MM.1S (cell line): ENCODE measurements around the gene SLC23A2.

ENCODE experiments used
- DNase-seq: peaks from one replicate; pipeline ENCODE4 v3.0.0-alpha.2; 2015
- H2AFZ ChIP-seq: fragments of 300-600 bp; sonication (generic); 2 replicates; pipeline ENCODE4 v1.6.0; 2016; ENCODE audit warnings: antibody characterized with exemption, low read length
- H3F3A ChIP-seq: fragments of 300-600 bp; sonication (generic); 2 replicates; pipeline ENCODE4 v1.6.1; 2016; ENCODE audit warnings: mild to moderate bottlenecking, antibody characterized with exemption, low read length, moderate library complexity, mixed read lengths; ENCODE audit not compliant: insufficient read depth
- H3K27ac ChIP-seq: fragments of 300-600 bp; sonication (generic); 2 replicates; pipeline ENCODE4 v1.5.1; 2016; ENCODE audit warnings: mild to moderate bottlenecking, low read length
- H3K27me3 ChIP-seq: fragments of 300-600 bp; sonication (generic); replicated peaks from 2 replicates; pipeline ENCODE4 v1.6.0; 2016; ENCODE audit warnings: low read length; ENCODE audit not compliant: insufficient read depth
- H3K36me3 ChIP-seq: fragments of 300-600 bp; sonication (generic); replicated peaks from 2 replicates; pipeline ENCODE4 v1.6.1; 2016; ENCODE audit warnings: mild to moderate bottlenecking, low read length, mixed read lengths; ENCODE audit not compliant: insufficient read depth
- H3K4me1 ChIP-seq: fragments of 300-600 bp; sonication (generic); 2 replicates; pipeline ENCODE4 v1.6.1; 2016; ENCODE audit warnings: low read length, mixed read lengths
- H3K4me2 ChIP-seq: fragments of 300-600 bp; sonication (generic); 2 replicates; pipeline ENCODE4 v1.6.0; 2016; ENCODE audit warnings: low read depth, low read length
- H3K4me3 ChIP-seq: fragments of 300-600 bp; sonication (generic); 2 replicates; pipeline ENCODE4 v1.5.1; 2016; ENCODE audit warnings: low read length, mixed read lengths
- H3K79me2 ChIP-seq: fragments of 300-600 bp; sonication (generic); 2 replicates; pipeline ENCODE4 v1.6.1; 2016; ENCODE audit warnings: mixed run types, low read length, mixed read lengths
- H3K9ac ChIP-seq: fragments of 300-600 bp; sonication (generic); 2 replicates; pipeline ENCODE4 v1.6.1; 2016; ENCODE audit warnings: low read length, mixed read lengths
- H3K9me2 ChIP-seq: fragments of 300-600 bp; sonication (generic); replicated peaks from 2 replicates; pipeline ENCODE4 v1.6.1; 2016; ENCODE audit warnings: mild to moderate bottlenecking, low read length, mixed read lengths; ENCODE audit not compliant: insufficient read depth
- H3K9me3 ChIP-seq: fragments of 300-600 bp; sonication (generic); replicated peaks from 2 replicates; pipeline ENCODE4 v1.6.1; 2016; ENCODE audit warnings: mild to moderate bottlenecking, low read length, mixed read lengths; ENCODE audit not compliant: insufficient read depth
- H4K20me1 ChIP-seq: fragments of 300-600 bp; sonication (generic); 2 replicates; pipeline ENCODE4 v1.6.1; 2016; ENCODE audit warnings: mild to moderate bottlenecking, low read length, moderate library complexity, mixed read lengths; ENCODE audit not compliant: insufficient read depth
- CTCF ChIP-seq: fragments of 300-600 bp; sonication (generic); IDR thresholded peaks from 2 replicates; pipeline ENCODE4 v1.5.1; 2016; ENCODE audit warnings: antibody characterized with exemption, low read length, mixed read lengths
- EZH2 ChIP-seq: fragments of 300-600 bp; sonication (generic); optimal IDR thresholded peaks from 2 replicates; pipeline ENCODE3; 2017; ENCODE audit warnings: low read depth, mild to moderate bottlenecking, antibody characterized with exemption, low read length, mixed read lengths
- EZH2phosphoT487 ChIP-seq: fragments of 300-600 bp; sonication (generic); IDR thresholded peaks from 2 replicates; pipeline ENCODE4 v1.6.1; 2018; ENCODE audit warnings: antibody characterized with exemption, low read length

Gene SLC23A2

GRCh38 chr20:5001174-5002076 lies at the start of gene SLC23A2:
Gene SLC23A2, minus strand, starts transcription at chr20:5001510. Its CDS starts 68,948 bp downstream, at chr20:4932562.
- Histone ChIP-seq H3F3A (peaks cover 9% of the 10 kb centered on the region), H3K4me2 (peak within 1 kb of the TSS; percentile 98), H3K9ac (peak within 1 kb of the TSS; percentile 71), H3K27ac (peak within 1 kb of the TSS; percentile 12; the same call in 1 of the 2 replicates), H3K27me3 (no peaks in the 10 kb centered on the region), H3K4me1 (peaks cover 9% of the 10 kb centered on the region), H3K4me3 (peak within 1 kb of the TSS; percentile 85), H4K20me1 (no peaks in the 10 kb centered on the region), H3K9me3 (no peaks in the 10 kb centered on the region), H3K36me3 (no peaks in the 10 kb centered on the region), H2AFZ (peak within 1 kb of the TSS; percentile 99), H3K79me2 (peaks cover 43% of the 10 kb centered on the region), H3K9me2 (no peaks in the 10 kb centered on the region)
- peak; percentile 51 for DNase-seq
- TF ChIP-seq EZH2: no peak
- no peak for TF ChIP-seq EZH2phosphoT487
- no peak for TF ChIP-seq CTCF

GRCh38 chr20:5046656-5047339 lies 45.5 kb upstream of the SLC23A2 start:
- Histone ChIP-seq H3K79me2 (no peaks in the 10 kb centered on the region), H3K9me3 (no peaks in the 10 kb centered on the region), H3K4me1 (no peaks in the 10 kb centered on the region), H3K9ac (no peak overlapping the region), H3K4me2 (no peak overlapping the region), H3K4me3 (no peak overlapping the region), H4K20me1 (no peaks in the 10 kb centered on the region), H3K36me3 (no peaks in the 10 kb centered on the region), H3F3A (no peaks in the 10 kb centered on the region), H3K9me2 (no peaks in the 10 kb centered on the region), H3K27me3 (no peaks in the 10 kb centered on the region), H3K27ac (no peak overlapping the region), H2AFZ (no peak overlapping the region)
- DNase-seq: no peak
- no peak for TF ChIP-seq EZH2
- no peak for TF ChIP-seq CTCF
- TF ChIP-seq EZH2phosphoT487: no peak

GRCh38 chr20:5045906-5046305 lies 44.6 kb upstream of the SLC23A2 start:
- Histone ChIP-seq H4K20me1 (no peaks in the 10 kb centered on the region), H3K27me3 (no peaks in the 10 kb centered on the region), H3K9me3 (no peaks in the 10 kb centered on the region), H2AFZ (no peak overlapping the region), H3K4me1 (no peaks in the 10 kb centered on the region), H3K4me2 (no peak overlapping the region), H3K4me3 (no peak overlapping the region), H3K9me2 (no peaks in the 10 kb centered on the region), H3K36me3 (no peaks in the 10 kb centered on the region), H3K9ac (no peak overlapping the region), H3F3A (no peaks in the 10 kb centered on the region), H3K79me2 (no peaks in the 10 kb centered on the region), H3K27ac (no peak overlapping the region)
- no peak for DNase-seq
- TF ChIP-seq CTCF (no peak), EZH2phosphoT487 (no peak), EZH2 (no peak)
